ENCODE data around the gene ATP9A.
A peak's percentile ranks its signal among the peaks of the same experiment; 100 is the strongest.

ATP9A gene

DNA sequence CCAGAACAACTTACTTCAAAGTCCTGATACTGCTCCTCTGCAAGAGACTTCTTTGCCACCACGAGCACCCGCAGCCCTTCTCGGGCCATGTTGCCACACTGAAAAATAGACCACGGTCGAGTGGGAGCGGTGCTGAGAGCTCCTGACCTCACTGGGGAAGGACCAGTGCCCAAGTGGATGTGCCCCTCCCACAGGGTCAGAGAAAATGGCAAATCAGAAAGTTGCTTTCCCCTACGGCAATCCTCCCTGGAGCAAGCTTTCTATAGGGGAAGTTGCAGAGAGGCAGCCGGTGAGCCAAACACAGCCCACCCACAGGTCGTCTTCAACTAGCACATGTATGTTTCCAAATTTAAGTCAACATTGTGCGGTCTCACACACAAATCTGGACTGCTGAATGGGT, 140.6 kb downstream of the ATP9A start:
- no peak for TF ChIP-seq POLR2A (IDR thresholded peaks at IDR 0.05; ENCODE audit: extremely low read depth, insufficient read length)
- TF ChIP-seq, protein P1, sequence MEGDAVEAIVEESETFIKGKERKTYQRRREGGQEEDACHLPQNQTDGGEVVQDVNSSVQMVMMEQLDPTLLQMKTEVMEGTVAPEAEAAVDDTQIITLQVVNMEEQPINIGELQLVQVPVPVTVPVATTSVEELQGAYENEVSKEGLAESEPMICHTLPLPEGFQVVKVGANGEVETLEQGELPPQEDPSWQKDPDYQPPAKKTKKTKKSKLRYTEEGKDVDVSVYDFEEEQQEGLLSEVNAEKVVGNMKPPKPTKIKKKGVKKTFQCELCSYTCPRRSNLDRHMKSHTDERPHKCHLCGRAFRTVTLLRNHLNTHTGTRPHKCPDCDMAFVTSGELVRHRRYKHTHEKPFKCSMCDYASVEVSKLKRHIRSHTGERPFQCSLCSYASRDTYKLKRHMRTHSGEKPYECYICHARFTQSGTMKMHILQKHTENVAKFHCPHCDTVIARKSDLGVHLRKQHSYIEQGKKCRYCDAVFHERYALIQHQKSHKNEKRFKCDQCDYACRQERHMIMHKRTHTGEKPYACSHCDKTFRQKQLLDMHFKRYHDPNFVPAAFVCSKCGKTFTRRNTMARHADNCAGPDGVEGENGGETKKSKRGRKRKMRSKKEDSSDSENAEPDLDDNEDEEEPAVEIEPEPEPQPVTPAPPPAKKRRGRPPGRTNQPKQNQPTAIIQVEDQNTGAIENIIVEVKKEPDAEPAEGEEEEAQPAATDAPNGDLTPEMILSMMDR (IDR thresholded peaks at IDR 0.05; ENCODE audit: low read depth, low read length), result no peak
- TF ChIP-seq, protein P2, sequence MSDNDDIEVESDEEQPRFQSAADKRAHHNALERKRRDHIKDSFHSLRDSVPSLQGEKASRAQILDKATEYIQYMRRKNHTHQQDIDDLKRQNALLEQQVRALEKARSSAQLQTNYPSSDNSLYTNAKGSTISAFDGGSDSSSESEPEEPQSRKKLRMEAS (IDR thresholded peaks at IDR 0.05; ENCODE audit: low read depth, low read length), result no peak
- TF ChIP-seq MYC (IDR thresholded peaks at IDR 0.05; ENCODE audit: low read depth, low read length), result no peak
- no peak overlapping the region for H3K4me3 ChIP-seq (ENCODE audit: low read depth, low read length)
- DNase-seq (ENCODE audit: low read depth), result no peak

DNA sequence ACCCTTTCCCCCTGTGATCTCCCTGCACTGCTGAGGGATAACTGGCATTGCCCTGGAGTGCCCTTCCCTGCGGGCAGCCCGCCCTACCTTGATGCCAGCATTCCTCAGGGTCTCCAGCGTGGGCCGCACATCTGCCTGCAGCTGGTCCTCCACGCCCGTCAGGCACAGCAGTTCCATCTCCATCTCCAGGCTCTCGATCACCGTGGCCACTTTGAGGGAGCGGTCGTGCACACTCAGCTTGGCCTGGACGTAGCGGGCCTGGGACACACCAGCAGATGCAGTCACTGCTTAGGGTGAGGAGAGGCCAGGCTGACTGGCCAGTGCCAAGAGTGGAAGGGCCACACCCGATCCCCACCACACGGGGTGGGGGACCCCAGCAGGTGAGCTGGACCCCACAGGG, 143.1 kb downstream of the ATP9A start:
- TF ChIP-seq, protein P2 (IDR thresholded peaks at IDR 0.05; ENCODE audit: low read depth, low read length), result no peak
- TF ChIP-seq MYC (IDR thresholded peaks at IDR 0.05; ENCODE audit: low read depth, low read length), result no peak
- TF ChIP-seq, protein P1 (IDR thresholded peaks at IDR 0.05; ENCODE audit: low read depth, low read length), result no peak
- no peak for TF ChIP-seq POLR2A (IDR thresholded peaks at IDR 0.05; ENCODE audit: extremely low read depth, insufficient read length)
- DNase-seq (ENCODE audit: low read depth), result no peak
- no peak overlapping the region for H3K4me3 ChIP-seq (ENCODE audit: low read depth, low read length)

DNA sequence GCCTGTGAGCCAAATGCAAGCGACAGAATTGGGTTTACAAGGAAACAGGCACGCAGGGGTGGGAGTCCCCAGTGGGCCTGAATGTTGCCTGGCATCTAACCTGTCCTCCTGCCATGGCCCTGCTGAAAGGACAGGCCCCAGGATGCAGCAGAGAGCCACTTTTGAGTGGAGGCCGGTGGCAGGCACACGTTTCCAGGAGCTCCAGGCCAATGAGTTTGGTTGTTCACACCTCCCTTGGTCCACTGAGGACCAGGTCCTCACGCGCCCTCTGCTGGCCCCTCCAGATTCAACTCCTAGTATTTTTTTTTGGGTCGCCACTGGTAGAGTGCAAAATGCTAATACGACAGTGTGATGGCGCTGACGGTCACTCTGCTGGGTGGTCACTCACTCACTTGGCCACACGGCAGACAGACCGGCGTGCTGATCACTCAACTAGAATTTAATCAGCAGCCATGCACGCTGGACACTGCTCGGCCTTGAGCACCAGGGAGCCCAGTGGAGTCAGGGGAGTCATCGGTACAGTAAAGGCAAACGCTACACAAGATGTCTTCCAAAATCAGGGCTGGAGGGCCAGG, 143.9 kb downstream of the ATP9A start:
- DNase-seq (ENCODE audit: low read depth), result peak; percentile 79
- no peak for TF ChIP-seq POLR2A (IDR thresholded peaks at IDR 0.05; ENCODE audit: extremely low read depth, insufficient read length)
- TF ChIP-seq, protein P2 (IDR thresholded peaks at IDR 0.05; ENCODE audit: low read depth, low read length), result no peak
- TF ChIP-seq, protein P1 (IDR thresholded peaks at IDR 0.05; ENCODE audit: low read depth, low read length), result peak; percentile 65
- TF ChIP-seq MYC (IDR thresholded peaks at IDR 0.05; ENCODE audit: low read depth, low read length), result no peak; the same call in 1 of the 2 replicates
- no peak overlapping the region for H3K4me3 ChIP-seq (ENCODE audit: low read depth, low read length)

DNA sequence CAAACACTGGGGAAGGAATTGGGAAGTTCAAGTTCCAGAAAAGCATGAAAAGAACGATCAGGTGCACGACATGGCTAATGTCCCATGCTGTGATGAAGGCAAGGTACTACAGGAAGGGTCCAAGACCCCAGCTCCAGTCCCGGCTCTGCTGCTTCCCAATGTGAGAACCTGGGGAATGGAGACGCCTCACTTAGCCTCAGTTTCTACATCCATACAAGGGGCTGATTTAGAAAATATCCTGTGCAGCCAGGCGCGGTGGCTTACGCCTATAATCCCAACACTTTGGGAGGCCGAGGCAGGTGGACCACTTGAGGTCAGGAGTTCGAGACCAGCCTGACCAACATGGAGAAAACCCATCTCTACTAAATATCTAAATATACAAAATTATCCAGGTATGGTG, 144.9 kb downstream of the ATP9A start:
- TF ChIP-seq POLR2A (IDR thresholded peaks at IDR 0.05; ENCODE audit: extremely low read depth, insufficient read length), result no peak
- no peak for TF ChIP-seq MYC (IDR thresholded peaks at IDR 0.05; ENCODE audit: low read depth, low read length)
- TF ChIP-seq, protein P1 (IDR thresholded peaks at IDR 0.05; ENCODE audit: low read depth, low read length), result no peak
- TF ChIP-seq, protein P2 (IDR thresholded peaks at IDR 0.05; ENCODE audit: low read depth, low read length), result no peak
- DNase-seq (ENCODE audit: low read depth), result no peak
- no peak overlapping the region for H3K4me3 ChIP-seq (ENCODE audit: low read depth, low read length)

DNA sequence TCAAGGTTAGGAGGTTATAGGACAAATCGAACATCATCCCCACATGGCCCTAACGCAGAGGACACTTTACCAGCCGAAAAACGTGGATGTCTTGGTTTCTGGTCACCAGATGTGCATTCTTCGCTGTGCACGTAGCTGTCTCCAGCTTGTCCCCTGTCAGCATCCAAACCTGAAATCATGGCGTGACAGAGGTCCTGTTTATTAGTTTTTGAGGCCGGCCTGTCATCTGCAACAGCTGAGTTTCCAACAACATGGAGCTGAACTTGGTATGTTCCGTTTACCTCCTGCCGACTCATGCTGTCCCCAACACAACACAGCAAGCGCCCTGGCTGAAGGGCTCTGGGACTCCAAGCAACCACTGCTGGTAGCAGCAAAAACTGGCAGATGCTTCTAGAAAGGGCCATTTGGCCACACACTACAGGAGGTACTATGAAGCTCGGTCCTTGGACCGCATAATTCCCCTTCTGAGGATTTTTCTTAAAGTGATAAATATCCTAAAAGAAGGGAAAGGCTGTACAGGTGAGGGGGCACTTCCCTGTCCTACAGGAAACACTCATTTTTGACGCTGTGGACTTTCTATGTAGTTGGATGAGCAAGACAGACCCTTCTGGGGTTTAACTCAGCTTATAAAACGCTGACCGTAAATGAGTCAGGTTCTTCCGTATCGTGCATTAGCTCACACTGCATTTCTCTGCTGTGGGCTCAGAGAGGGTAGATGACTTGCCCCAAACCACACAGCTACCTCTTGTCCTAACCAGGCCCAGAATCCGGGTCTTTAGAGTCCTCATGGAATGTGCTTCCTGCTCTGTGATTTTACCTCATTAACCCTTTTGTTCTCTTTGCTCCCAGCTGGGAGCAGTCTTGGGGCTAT, 146.0 kb downstream of the ATP9A start:
- TF ChIP-seq MYC (IDR thresholded peaks at IDR 0.05; ENCODE audit: low read depth, low read length) (no peak), POLR2A (IDR thresholded peaks at IDR 0.05; ENCODE audit: extremely low read depth, insufficient read length) (no peak)
- TF ChIP-seq, protein P1 (IDR thresholded peaks at IDR 0.05; ENCODE audit: low read depth, low read length), result no peak

More for the DNA sequence above, 146.0 kb downstream of the ATP9A start:
- no peak for DNase-seq (ENCODE audit: low read depth)
- H3K4me3 ChIP-seq (ENCODE audit: low read depth, low read length), result no peak overlapping the region
